ENCODE measurements around the gene HOXC9.

Gene HOXC9

DNA sequence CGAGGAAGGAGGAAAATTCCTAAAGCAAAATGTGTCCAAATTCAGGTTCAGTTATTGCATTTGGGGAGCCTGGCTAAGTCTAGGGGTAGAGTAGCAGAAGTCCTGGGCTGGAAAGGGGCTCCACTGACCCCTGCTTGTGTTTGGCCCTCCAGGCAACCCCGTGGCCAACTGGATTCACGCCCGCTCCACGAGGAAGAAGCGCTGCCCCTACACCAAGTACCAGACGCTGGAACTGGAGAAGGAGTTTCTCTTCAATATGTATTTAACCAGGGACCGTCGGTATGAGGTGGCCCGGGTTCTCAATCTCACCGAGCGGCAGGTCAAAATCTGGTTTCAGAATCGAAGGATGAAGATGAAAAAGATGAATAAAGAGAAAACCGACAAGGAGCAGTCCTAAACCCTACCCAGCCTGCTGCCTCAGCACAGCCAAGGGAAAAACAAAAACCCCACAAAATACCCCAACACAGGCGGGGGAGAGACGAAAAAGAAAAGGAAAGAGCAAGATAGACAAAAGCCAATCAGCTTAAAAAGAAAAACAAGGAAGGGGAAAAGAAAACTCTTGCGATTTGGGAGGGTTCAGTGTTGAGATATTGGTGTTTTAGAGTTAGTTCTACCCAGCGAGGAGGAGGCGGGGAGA, 2.4 kb downstream of the HOXC9 start:
- no peak for DNase-seq (ENCODE audit: low read depth)

DNA sequence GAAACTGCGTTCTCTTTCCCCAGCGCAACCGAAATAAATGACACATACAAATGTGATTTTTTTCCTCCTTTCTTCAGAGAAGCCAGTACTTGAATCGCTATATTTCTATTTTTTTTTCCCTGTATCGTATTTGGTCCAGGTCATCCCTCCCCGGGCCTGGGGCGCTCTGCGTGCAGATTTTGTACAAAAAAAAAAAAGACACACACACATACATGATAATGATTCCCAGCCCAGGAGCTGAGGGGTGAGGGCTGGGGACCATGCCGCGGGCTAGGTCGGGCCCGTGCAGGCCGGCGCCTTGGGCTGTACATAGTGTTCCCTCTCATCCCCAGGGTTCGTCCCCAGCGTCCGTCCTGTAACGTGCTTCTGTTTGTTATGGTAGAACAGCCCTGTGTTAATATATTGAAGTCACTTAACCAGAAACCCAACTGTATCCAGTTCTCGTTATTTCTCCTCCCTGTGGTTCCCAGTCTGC, 3.0 kb downstream of the HOXC9 start:
- no peak for DNase-seq (ENCODE audit: low read depth)

DNA sequence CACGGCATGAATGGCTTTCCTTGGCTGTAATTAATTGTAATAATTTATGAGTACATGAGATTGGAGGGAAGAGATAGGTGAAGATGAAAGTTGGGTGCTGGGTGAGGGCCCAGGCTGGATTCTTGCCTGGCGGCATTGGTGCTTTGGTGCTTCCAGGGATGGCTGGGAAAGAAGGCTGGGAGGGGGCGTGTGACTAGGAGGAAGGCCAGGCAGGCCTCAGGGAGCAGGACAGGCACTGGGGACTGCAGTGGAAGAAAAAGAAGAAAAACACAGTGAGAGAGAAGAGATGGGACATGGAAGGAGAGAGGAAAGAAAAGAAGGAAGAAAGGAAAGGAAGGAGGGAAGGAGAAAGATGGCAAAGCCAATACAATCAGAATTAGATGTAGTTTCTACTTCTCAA, 3.7 kb downstream of the HOXC9 start:
- no peak for DNase-seq (ENCODE audit: low read depth)

DNA sequence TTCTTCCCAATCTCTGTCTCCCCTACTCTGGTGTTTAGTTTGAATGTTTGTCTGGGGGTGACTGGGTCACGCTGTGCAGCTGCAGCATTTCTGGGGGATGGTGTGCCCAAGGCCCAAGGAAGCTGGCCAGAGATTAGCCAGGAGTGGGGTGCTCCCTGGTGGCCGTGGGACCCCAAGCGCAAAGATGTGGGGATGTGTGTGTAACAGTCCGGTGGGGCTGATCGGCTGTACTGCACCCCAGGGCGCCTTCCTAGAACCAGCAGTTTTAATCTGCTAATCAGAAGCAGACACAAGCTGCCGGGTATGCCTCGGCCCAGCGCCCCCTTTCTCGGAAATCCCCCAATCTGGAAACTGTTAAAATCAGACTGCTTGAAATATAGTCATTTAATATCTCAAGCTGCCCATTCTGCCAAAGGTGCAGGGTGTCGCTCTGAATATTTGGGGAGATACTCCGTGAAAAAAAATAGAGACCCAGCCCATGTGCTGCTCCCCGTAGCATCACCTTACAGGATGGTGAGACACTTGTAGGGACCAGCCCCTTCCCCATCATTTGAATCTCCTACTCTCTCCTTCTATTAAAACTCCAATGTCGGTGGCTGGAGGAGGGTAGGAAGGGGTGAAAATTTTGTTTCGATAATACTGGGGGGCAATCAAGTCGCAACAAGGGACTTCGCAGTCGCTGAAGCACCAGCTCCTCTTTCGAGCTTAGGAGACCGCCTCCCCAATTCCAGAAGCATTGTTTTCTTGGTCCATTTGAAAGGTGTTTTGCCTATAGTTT, 4.3 kb downstream of the HOXC9 start:
- DNase-seq (ENCODE audit: low read depth) = peak; percentile 51

DNA sequence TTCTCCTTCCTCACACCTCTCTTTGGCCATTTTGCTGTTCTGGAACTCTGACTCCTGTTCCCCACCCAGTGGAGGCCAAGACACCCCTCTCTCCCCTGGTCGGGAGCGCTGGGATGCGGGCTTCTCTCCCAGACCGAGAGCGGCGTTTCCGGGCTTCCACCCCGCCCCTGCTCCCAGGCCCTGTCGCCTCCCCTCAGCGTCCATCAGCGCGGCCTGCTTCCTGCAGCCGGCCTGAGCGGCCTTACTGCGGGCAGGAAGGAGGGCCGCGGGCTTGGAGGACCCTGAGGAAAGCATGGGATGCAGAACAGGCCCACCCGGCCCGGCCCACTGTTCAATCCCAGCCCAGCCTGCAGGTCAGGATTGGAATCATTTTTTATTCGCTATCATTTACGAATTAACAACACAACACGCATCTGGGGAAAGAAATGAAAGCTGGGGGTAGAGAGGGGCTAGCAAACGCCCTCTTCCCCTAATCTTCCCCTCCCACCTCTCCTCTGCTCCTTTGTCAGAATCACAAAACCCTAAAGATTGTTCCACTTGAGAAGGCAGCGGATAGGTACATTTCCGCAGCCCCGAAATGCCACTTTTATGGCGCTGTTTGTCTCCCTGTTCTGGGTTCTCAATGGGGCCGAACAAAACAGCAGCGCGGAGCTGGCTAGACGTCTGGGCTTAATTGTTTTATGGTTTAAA, 5.0 kb downstream of the HOXC9 start:
- no peak for DNase-seq (ENCODE audit: low read depth)

DNA sequence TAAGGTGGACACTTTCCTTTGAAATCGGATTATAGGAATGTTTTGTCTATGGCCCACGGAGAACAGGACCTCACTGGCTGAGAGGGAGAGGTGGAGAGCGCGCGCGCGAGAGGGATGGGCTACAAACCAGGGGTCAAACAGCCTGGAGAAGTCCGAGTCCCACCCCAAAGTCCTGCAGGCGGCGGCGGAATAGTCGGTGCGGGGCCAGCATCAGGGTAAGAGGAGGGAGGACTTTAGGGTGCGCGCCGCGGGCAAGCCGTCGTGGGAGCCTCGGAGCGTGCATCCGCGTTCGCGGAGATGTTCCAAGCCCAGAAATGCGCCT, 5.5 kb downstream of the HOXC9 start:
- DNase-seq (ENCODE audit: low read depth) = no peak

DNA sequence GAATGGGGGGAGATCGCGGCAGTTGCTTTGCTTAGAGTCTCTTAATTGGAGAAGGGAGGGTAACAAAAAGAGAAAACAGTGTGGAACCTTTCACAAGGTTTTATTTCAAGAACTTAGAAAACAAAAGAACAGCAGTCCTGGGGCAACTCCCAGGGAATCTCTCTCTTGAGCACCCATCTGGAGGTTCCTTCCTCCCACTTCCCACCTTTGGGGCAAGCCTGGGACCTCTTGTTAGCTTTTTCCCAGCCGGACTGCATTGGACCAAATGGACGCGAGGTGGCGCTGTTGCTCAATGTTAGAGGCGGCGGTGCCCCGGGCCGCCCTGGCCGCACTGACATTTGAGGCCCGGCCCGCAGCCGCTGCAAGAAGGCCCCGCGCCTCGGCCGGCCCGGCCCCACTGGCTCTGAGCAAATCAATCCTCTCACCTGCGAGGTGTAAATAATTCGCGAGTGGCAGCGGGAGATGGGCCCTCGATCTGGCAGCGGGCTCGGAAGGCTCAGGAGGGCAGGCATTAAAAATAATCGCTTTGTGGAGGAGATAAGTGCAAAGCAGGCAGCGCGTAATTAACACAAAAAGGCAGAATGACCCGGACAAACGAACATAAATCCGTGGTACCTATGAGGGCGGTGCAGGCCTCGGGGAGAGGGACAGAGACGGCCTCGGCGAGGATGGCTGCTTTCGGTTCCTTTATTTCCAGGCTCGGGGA, 6.0 kb downstream of the HOXC9 start:
- DNase-seq (ENCODE audit: low read depth) = peak; percentile 85

DNA sequence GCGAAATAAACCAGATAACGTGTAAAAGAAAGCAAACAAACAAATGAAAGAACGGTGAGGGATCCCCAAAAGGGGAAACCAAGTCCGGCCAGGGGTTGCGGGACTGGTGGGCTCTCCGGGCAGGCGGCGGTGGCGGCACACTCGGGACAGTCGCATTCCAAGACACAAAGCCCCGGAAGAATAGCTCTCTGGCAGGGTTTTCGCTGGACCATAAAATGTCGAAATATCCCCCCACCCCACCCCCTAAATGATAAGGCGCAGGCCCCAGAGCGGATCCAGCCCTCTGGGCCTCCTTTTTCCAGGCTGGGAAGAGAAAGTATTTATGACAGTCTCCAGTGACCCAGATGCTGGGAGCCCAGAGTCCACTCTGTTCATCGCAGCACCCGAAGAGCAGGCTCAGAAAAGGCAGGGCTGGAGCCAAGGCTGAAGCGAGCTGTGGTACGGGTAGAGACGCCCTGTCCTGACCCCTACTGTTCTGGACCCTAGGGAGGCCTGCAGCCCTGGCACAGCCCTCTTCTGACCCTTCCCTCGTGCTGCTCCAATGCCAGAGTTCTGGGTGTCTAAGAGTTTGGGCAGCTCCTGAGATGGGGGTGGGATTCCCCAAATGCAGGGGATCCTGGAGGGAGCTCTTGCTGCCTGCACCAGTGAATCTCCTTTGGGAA, 6.7 kb downstream of the HOXC9 start:
- DNase-seq (ENCODE audit: low read depth) = no peak

DNA sequence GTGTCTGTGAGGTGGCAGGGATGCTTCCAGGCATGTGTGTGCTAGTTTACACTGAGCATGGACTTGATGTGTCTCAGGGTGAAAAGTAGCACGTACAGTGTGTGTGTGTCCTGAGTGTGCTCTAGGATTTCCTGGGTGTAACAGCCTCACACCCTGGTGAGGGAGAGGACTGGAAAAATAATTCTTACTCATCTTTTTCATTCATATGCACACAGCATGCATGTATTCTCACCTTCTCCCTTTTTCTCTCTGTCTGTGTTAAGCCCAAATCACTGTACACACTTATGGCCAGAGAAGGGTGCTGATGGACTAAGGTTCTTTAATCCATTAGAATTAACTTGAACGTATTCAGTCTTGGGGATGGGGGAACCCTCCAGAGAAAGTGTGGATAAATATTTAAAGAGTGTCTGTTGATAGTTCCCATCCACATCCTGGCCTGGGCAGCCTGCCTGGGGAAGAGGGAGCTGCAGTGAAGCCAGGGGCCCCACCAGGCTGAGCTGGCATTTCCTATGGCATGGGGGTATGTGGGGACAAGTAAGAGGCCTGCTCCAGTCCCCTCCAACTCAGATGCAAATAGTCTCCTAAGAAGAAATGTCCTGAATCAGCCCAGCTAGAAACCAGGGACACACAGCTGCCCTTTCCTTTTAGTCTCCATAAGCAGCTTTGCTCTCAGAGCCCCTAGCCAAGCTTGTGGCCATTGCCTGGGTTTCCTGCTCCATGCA, 7.7 kb downstream of the HOXC9 start:
- no peak for DNase-seq (ENCODE audit: low read depth)

DNA sequence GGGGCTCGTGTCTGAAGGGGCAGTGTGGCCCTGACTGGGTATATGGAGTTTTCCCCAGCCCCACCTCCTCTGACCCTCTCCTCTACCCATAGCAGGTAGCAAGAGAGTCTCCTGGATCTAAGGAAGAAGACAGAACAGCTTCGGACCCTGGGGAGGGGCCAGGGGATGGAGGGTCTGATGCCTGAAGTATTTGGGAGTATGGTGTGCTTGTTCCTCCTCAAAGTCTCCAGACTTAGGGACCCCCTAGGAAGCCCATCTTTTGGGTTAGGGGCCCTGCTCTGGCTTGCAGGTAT, 8.2 kb downstream of the HOXC9 start:
- no peak for DNase-seq (ENCODE audit: low read depth)

DNA sequence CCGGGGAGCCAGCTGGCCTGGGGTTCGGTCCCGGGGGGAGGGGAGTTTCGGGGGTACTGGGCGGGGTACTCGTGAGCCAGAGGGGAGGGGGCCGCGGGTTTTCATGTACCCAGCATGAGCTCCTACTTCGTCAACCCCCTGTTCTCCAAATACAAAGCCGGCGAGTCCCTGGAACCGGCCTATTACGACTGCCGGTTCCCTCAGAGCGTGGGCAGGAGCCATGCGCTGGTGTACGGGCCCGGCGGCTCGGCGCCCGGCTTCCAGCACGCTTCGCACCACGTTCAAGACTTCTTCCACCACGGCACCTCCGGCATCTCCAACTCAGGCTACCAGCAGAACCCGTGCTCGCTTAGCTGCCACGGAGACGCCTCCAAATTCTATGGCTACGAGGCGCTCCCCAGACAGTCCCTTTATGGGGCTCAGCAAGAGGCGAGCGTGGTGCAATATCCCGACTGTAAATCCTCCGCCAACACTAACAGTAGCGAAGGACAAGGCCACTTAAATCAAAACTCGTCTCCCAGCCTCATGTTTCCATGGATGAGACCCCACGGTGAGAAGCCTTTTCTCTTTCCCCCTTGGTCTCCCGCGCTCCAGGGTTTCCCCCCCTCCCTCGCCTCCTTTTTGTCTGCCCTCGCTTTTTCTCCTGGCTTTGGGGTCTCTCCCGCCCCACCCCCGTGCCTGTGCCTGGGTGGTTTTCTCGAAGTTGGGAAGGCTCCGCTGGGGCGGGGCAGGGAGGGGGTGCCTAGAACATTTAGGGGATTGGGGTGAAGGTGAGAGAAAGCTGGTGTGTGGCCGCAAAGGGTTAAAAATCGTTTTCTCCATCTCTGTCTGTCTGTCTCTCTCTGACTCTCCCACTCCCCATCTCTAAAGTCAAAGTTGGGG, 9.5 kb downstream of the HOXC9 start:
- peak; percentile 57 for DNase-seq (ENCODE audit: low read depth)

DNA sequence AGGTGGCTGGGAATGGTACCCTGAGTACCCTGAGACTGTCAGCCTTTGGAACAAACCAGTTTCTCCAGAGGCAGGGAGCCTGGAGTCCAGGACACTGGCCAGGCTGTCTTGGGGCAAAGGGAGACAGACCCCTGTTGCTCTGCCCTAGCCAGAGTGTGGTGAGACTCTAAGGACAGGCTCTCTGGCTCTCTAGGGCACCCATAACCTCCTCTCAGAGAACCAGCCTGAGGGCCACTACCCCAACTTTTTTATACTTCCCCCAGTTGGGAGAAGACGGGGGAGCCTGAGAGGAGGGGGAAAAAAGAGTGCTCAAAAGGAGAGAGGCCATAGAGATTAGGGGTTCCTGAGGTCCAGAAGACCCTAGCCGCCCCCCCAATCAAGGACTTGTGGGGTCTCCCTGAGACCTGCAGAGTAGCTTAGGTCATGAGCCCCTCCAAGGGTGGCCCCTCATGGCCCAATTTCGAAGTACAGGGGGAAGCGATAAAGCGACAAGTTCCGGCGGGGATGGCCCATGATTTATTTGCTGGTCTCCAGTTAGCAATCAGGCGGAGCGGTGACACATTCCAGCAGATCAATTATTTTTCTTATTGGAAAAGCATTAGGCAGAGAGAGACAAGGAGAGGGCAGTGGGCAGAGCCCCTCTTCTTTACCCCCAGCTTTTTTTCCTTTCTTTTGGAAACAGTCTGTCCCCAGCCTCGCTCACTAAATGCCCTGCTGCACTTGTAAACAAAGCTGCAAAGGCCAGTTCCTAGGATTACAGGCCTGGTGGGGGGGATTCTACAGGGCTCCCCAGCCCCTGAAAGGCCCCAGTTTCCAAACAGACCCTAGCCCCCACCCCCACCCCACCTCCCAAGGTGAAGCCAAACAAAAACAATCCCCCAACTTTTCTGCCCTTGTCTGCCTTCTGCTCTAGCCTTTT, 10.4 kb downstream of the HOXC9 start:
- DNase-seq (ENCODE audit: low read depth) = no peak

DNA sequence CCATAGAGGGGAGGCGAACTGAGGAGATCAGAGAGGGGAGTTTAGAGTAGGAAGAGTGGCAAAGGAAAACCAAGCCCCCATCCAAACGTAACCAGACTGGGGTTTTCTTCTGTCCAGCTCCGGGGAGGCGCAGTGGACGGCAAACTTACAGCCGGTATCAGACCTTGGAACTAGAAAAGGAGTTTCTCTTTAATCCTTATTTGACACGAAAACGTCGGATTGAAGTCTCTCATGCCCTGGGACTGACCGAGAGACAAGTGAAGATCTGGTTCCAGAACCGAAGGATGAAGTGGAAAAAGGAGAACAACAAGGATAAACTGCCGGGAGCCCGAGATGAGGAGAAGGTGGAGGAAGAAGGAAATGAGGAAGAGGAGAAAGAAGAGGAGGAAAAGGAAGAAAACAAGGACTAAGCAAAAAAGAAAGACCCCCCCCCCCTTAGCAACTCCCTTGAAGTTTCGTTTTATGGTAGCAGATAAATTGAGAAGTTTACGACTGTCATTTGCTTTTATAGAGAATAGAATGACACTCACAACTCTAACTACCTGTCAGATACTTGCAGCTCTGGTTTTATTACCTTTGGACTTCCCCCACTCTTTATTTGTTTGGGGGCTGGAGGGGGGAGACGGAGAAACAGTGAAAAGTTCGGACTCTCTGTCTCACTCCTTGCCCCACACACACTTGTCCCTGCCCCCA, 11.2 kb downstream of the HOXC9 start:
- DNase-seq (ENCODE audit: low read depth) = no peak

DNA sequence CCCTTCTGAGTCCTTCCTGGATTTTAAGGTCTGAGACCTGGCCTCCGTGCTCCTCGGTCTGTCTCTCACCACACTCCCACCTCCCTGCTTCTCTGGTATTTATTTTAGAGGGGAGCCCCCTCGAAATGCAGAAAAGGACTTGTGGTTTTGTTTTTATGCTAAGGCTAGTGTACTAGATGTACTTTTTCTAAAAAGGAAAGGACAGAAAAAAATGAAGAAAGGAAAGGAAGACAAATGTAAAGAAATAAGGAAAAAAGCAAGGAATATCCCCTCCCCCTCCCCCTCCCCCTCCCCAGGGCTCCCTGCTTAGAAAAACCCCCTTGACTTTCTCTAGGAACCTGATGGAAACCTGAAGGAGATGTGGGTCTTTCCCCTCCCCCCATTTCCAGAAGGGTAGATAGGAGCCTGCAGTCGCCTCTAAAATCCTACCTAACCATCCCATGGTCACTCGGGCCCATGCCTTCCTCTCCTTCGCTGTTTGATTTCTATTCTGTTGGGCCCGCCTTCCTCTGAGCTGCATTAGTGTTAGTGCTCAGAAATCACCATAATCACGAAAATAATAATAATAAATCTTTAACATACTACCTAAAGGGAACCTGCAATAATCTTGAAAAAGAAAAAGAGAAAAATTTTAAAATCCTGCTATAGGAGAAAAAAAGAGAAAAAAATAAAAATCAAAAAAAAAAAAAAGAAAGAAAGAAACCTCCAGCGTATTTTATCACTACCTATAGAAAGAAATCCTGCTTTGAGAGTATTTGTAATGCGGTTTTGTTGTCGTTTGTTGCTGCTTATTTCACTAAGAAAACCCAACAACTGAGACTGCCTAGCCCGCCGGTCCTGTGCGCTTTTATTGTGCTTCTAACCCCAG, 11.9 kb downstream of the HOXC9 start:
- DNase-seq (ENCODE audit: low read depth) = no peak

DNA sequence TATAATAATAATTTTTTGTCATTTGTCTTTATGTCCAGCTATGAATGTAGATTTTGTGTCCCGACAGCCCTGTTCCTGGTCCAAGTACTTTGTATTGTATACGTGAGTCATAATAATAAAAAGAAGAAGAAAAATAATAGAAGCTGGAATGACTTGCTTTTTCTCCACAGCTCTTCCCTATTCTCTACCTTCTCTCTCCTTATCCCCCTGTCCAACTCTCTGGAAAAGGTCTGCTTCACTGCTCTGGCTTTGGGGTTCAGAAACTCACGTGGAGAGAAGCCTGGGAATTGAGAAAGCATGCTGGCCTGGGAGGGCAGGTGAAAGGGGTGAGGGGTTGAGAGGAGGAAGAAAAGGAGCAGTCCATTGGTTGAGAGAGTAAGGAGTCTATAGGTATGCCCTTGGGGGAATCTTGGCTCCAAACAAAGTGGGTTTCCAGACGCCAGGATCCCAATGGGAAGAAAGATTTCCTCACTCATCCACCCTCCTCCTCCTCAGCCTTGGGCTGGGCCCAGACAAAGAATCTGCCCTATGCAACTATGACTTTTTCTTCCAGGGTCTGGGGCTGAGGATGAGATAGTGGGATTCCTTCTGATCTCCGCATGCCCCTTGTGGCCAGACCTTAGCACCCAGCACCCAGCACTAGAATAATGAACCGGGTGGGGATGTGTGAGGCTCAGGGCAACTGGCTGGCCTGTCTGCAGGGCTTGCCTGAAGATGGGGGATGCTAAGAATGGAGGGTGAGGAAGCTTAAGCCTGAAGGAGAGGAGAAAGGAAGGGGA, 12.9 kb downstream of the HOXC9 start:
- DNase-seq (ENCODE audit: low read depth) = no peak

DNA sequence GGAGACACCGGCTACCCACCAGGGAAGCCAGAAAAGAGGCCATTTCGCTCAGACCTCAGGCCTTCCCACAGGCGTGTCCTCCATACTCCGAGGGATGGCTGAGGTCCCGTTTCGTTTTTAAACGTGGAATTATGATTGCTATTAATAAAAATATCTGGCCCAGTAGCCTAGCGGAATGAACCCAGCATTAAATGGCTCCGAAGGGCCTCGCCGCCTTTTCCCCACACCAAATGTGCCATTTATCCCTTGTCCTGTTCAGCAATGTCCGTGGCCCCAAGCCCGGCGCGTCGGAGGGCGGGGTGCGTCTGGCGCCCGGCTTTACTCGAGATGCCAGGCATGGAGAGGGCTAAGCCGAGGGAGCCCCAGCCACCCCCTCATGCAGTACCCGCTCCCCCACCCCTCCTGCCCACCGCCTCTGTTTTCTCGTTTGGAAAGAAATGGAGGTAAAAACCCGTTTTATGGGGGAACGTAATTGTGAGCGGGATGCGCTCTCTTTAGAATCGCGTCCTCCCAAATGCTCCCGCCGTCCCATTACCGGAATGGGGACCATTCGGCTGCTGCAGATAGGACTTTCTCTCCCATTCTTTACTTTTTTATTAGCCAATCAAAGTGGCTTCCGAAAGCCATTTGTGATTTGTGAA, 14.5 kb downstream of the HOXC9 start:
- DNase-seq (ENCODE audit: low read depth) = no peak

Data from ELR (cell line).